B cell (primary cell): ENCODE measurements around the gene CALN1.

Experiments used
- EZH2 ChIP-seq: IDR thresholded peaks from 2 replicates; pipeline ENCODE4 v1.6.1; 2012; ENCODE audit warnings: borderline replicate concordance, low read depth, mild to moderate bottlenecking, moderate library complexity, low read length; ENCODE audit not compliant: insufficient read depth, poor library complexity, severe bottlenecking
- TF ChIP-seq, protein P1 (sequence below): fragments of 200-600 bp; IDR thresholded peaks from one replicate; pipeline ENCODE4 v1.8.0; 2022; ENCODE audit warnings: antibody characterized with exemption, mild to moderate bottlenecking

DNA sequence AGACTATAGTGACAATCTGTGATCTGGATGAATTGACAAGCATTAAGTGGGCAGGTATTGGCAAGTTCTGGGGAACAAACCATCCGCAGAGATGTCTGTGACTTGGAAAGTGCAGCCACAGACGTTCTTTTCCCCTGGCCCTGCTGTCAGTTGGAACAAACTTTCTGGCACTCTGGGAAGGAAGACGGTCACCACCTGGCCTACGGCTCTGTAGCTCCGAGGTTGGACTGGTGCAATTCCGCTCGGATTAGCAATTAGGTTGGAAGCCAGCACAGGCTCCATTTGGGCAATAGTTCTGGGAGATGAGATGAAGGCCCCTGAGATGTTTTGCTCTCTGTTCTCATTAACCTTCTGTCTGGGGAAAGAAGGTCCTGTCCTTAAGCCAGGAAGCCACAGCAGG is 437.5 kb downstream of the CALN1 start:
- TF ChIP-seq, protein P1, sequence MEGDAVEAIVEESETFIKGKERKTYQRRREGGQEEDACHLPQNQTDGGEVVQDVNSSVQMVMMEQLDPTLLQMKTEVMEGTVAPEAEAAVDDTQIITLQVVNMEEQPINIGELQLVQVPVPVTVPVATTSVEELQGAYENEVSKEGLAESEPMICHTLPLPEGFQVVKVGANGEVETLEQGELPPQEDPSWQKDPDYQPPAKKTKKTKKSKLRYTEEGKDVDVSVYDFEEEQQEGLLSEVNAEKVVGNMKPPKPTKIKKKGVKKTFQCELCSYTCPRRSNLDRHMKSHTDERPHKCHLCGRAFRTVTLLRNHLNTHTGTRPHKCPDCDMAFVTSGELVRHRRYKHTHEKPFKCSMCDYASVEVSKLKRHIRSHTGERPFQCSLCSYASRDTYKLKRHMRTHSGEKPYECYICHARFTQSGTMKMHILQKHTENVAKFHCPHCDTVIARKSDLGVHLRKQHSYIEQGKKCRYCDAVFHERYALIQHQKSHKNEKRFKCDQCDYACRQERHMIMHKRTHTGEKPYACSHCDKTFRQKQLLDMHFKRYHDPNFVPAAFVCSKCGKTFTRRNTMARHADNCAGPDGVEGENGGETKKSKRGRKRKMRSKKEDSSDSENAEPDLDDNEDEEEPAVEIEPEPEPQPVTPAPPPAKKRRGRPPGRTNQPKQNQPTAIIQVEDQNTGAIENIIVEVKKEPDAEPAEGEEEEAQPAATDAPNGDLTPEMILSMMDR, result no peak
- no peak for TF ChIP-seq EZH2
